ENCODE results near the gene INAVA.

DNA sequence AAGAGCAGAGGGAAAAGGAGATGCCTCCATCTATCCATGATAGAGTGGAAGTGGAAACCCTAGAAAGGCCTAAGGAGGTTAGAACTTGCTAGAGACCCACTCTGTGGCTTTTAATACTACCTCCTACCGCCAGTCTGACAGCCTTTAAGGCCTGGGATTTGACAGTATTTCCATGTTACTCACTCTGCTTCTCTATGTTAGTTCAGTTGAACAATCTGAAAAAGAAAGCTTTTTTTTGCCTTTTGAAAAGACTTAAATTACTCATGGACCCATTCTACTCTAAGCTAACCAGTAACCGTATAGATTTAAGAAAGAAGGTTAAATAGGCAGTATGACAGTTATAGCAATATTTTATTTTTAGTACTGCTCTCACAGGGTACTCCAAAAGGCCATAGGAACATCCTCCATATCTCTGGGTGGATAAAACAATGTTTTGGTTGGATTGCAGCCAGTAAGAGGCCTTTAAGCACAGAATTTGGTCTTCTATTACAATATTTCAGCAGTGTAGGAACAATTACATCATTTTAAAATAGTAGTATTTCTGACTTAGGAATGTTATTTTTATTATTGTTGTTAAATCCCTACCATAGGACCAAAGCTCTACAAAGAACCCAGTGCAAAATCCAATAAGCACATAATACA lies 37.9 kb upstream of the INAVA start:
- TF ChIP-seq CTCF (IDR thresholded peaks at IDR 0.05) (no peak), POLR2A (IDR thresholded peaks at IDR 0.05) (no peak)

All from heart left ventricle (tissue), 13 donors.